Activated CD8-positive, alpha-beta memory T cell treated with anti-CD3 and anti-CD28 coated beads, Interleukin-2, amount 10 ng/mL, durations not matched to agents 7 days and 5 days (primary cell): Measurements from ENCODE around the gene HIF1A. TPM values are rescaled to one million over a fixed set of nuclear protein-coding genes. Genes with fewer than 3 reads are reported as not detected.

ENCODE experiments used
- ATAC-seq: fragments of 150-1000 bp; cut with Tn5 transposase; one replicate; pipeline ENCODE4 v1.10.0; 2021; ENCODE audit warnings: moderate library complexity
- CTCF ChIA-PET: fragments of 350-600 bp; sonication (Branson Sonifier 250); formaldehyde crosslinking; loops from one replicate; lab custom pipeline; 2021; ENCODE audit warnings: antibody characterized with exemption; lab: Charles Lee
- DNase-seq: peaks from one replicate; pipeline ENCODE4 v3.0.0-alpha.2; 2020
- H3K27ac Mint-ChIP-seq: one replicate; pipeline ENCODE4 v1.8.0; 2021; ENCODE audit warnings: mild to moderate bottlenecking, mixed read lengths
- H3K27me3 Mint-ChIP-seq: one replicate; pipeline ENCODE4 v1.8.0; 2021; ENCODE audit warnings: mixed read lengths
- H3K36me3 Mint-ChIP-seq: one replicate; pipeline ENCODE4 v1.8.0; 2021; ENCODE audit warnings: mild to moderate bottlenecking, mixed read lengths
- H3K4me1 Mint-ChIP-seq: one replicate; pipeline ENCODE4 v1.8.0; 2021; ENCODE audit warnings: mixed read lengths
- H3K4me3 Mint-ChIP-seq: one replicate; pipeline ENCODE4 v1.8.0; 2021; ENCODE audit warnings: mild to moderate bottlenecking, moderate library complexity, mixed read lengths
- H3K9me3 Mint-ChIP-seq: one replicate; pipeline ENCODE4 v1.8.0; 2022; ENCODE audit warnings: low read depth, mixed read lengths
- total RNA-seq, 2 experiments: library from RNA; stranded (reverse); gene quantifications; one replicate each; pipeline ENCODE4 v1.2.3, GENCODE V29; 2021

The HIF1A gene
- total RNA-seq, 2 experiments from 2014 or later, result 134 to 158 TPM

DNA sequence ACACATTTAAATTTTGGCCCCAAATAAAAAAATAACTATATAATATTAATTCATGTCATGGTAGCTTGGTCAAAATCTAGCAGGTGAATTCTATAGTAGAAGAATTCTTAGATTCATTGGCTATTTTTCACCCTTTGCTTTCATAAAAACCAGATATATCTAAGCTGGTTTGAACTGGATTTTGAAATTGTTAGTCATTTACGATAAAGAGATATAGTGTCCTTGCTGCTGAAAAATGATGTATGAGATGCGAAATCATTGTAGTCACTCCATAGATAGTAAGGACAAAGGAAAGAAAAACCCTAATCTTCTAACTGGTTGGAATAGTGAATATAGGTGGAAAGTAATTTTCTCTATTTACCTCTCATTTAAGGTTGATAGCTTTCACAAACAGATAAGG, 12.2 kb upstream of the HIF1A start:
- H3K27ac Mint-ChIP-seq, result no peak overlapping the region
- ATAC-seq (no peak), DNase-seq (no peak)
- peaks cover 8% of the 10 kb centered on the region for H3K4me1 Mint-ChIP-seq
- H3K4me3 Mint-ChIP-seq, result no peak overlapping the region
- CTCF ChIA-PET, result interaction anchor here (1.4 kb wide), 1 partner anchor 113 kb away, joined by 3 read pairs; no protein-coding TSS in a partner anchor
- H3K9me3 Mint-ChIP-seq, result no peaks in the 10 kb centered on the region
- H3K36me3 Mint-ChIP-seq, result peaks cover 7% of the 10 kb centered on the region
- peaks cover 13% of the 10 kb centered on the region for H3K27me3 Mint-ChIP-seq

DNA sequence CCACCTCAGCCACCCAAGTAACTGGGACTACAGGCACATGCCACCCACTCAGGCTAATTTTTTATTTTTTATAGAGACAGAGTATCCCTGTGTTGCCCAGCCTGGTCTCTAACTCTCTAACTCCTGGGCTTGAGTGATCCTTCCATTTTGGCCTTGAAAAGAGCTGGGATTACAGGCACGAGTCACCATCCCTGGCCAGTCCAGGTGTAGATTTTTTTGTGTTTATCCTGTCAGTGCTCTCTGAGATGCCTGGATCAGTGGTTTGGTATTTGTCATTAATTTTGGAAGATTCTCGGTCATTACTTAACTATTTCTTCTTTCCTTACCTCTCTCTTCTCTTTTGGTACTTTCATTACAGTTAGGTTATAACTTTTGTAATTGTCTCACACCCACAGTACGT, 5.3 kb upstream of the HIF1A start:
- DNase-seq, result no peak
- H3K4me1 Mint-ChIP-seq, result peaks cover 28% of the 10 kb centered on the region
- H3K27ac Mint-ChIP-seq, result no peak overlapping the region
- no peaks in the 10 kb centered on the region for H3K27me3 Mint-ChIP-seq
- ATAC-seq, result no peak
- H3K36me3 Mint-ChIP-seq, result peaks cover 24% of the 10 kb centered on the region
- no peak overlapping the region for H3K4me3 Mint-ChIP-seq
- CTCF ChIA-PET, result interaction anchor here (0.9 kb wide), 1 partner anchor 9 kb away, joined by 3 read pairs; no protein-coding TSS in a partner anchor
- peaks cover 2% of the 10 kb centered on the region for H3K9me3 Mint-ChIP-seq

DNA sequence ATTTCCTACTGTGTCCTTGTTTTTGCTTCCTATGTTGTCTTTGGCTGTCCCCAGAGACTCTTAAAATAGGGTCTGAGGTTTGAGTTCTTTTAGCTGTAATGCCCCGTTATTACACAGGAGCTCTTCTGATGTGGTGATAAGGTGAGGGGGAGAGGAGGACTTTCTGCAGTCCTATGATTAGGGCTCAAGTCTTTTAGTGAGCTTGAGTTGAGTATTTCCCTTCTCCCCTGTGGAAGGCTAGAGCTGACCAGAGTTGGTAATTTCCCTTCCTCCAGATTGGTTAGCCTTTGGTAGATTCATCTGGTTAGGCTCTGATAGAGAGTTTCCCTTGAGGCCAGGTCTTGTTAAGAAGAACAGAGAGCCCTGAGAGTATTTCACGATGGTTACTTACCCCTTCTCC, 4.3 kb upstream of the HIF1A start:
- DNase-seq, result no peak
- no peak overlapping the region for H3K4me3 Mint-ChIP-seq
- H3K27ac Mint-ChIP-seq, result no peak overlapping the region
- CTCF ChIA-PET, result interaction anchor here (0.6 to 1.2 kb wide), 4 partner anchors 22 to 147 kb away, joined by 3 read pairs; no protein-coding TSS in a partner anchor
- peaks cover 24% of the 10 kb centered on the region for H3K36me3 Mint-ChIP-seq
- H3K27me3 Mint-ChIP-seq, result no peaks in the 10 kb centered on the region
- no peak for ATAC-seq
- H3K9me3 Mint-ChIP-seq, result peaks cover 2% of the 10 kb centered on the region
- peaks cover 28% of the 10 kb centered on the region for H3K4me1 Mint-ChIP-seq

DNA sequence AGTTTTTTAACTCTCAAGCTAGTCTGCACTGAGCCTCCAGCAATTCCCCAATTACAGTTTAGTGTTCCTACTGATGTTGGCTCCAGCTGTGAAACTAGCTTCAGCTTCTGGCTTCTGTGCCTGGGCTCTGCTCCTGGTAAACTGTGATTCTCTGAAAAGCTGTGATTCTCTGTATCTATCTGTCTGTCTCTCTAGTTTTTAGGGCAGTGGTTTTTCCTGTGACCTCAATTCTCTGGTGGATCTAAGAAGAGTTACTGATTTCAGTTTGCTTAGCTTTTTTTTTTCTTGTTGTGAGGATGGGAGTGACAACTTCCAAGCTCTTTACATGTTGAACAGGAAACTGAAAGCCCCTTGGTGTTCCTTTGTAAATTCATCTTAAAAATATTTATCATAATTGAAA, 3.8 kb upstream of the HIF1A start:
- CTCF ChIA-PET, result interaction anchor here (0.6 to 1.2 kb wide), 4 partner anchors 23 to 146 kb away, joined by 3 read pairs; no protein-coding TSS in a partner anchor
- Mint-ChIP-seq H3K27ac (peak overlapping the region; percentile 19), H3K9me3 (peaks cover 2% of the 10 kb centered on the region), H3K36me3 (peaks cover 28% of the 10 kb centered on the region), H3K27me3 (no peaks in the 10 kb centered on the region), H3K4me3 (no peak overlapping the region), H3K4me1 (peaks cover 28% of the 10 kb centered on the region)
- DNase-seq (no peak), ATAC-seq (no peak)

DNA sequence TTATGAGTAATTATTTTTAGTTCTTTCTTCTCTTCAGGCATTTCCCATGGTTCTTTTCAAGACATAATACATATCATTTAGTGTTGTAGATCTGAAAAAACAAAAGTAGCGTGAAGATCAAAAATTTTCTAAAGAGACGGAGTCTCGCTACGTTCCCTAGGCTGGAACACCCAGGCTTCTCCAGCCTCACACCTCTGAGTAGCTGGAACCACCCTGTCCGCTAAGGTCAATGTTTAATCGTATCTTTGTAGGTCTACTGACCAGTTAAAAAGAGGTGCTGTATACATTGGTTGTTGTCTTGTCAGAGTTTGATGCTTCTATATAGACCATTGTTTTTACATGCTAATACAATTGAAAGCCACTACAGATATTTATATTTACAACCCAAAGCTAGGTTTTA, 1.3 kb upstream of the HIF1A start:
- DNase-seq (no peak), ATAC-seq (no peak)
- Mint-ChIP-seq H3K9me3 (peaks cover under 1% of the 10 kb centered on the region), H3K4me3 (peak overlapping the region; percentile 91), H3K27ac (no peak overlapping the region), H3K4me1 (peaks cover 35% of the 10 kb centered on the region), H3K27me3 (no peaks in the 10 kb centered on the region), H3K36me3 (peaks cover 41% of the 10 kb centered on the region)
- CTCF ChIA-PET, result interaction anchor here (0.9 to 2.5 kb wide), 5 partner anchors 13 to 114 kb away, joined by 3 to 8 read pairs (median 4); no protein-coding TSS in a partner anchor

DNA sequence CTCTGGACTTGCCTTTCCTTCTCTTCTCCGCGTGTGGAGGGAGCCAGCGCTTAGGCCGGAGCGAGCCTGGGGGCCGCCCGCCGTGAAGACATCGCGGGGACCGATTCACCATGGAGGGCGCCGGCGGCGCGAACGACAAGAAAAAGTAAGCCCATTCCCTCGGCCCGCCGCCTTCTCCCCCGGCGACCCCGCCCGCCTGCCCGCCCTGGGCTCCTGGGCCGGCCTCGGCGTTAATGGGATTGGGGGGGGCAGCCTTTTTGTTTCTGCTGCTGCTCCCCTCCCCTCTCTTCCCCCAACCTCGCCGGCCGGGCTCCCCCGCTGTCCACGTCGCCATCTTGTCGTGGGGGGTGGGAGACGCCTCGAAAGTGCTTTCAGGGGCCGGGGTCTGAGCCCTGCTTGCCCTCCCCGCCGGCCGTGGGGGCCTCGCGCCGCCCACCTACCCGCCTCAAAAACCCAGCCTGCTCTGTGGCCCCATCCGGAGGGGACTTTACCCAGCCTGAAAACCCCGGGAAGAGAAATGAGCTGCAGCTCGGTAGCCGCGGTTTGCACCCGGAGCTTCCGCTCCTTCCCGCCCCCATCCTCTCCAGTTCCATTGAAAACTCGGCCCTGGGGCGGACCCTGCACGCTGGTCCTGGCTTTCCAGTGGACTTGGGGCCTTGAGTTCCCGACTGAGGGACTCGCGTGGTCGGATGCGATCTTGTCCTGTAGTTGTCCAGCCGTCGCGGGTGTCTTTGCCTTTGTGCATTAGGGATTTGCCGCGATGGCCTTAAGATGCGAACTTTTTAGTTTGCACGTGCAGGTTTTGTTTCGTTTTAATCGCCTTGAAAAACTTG, 598 bp downstream of the HIF1A start:
- H3K36me3 Mint-ChIP-seq, result peaks cover 42% of the 10 kb centered on the region
- H3K4me3 Mint-ChIP-seq, result peak overlapping the region; percentile 91
- CTCF ChIA-PET, result interaction anchor here (0.7 to 1.5 kb wide), 4 partner anchors 10 to 33 kb away, joined by 3 to 5 read pairs (median 4); no protein-coding TSS in a partner anchor
- ATAC-seq (peak; percentile 9), DNase-seq (peak; percentile 74)
- H3K4me1 Mint-ChIP-seq, result peaks cover 48% of the 10 kb centered on the region
- no peaks in the 10 kb centered on the region for H3K9me3 Mint-ChIP-seq
- peak overlapping the region; percentile 96 for H3K27ac Mint-ChIP-seq
- no peaks in the 10 kb centered on the region for H3K27me3 Mint-ChIP-seq

DNA sequence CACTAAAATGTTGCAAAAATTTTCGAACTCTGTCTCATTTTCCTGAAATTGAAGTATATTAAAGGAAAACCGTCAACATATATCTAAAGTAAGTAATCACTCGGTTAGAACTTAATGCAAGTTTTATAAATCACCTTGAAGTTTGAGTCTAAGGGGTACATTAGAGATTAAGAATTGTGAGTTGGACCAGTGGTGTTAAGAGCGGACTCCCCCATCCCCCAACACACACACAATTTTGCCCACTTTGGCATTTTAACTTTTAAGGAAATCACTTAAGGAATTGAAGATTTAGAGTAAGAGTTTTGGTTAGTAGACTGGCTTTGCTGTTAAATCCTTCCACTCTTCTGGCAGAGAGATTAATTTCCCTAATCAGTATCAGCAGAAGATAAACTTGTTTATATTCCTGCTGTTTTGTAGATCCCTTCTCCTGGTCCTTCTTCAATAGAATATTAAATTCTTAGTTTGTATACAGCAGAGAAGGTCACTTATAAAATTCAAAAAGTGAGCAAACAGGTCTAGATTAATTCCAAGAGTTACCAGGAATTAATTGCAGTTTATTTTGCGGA, 1.5 kb downstream of the HIF1A start:
- peak overlapping the region; percentile 91 for H3K4me3 Mint-ChIP-seq
- no peaks in the 10 kb centered on the region for H3K27me3 Mint-ChIP-seq
- ATAC-seq, result no peak
- peaks cover 44% of the 10 kb centered on the region for H3K36me3 Mint-ChIP-seq
- peaks cover 44% of the 10 kb centered on the region for H3K4me1 Mint-ChIP-seq
- DNase-seq, result no peak
- CTCF ChIA-PET, result no interaction called here
- H3K27ac Mint-ChIP-seq, result peak overlapping the region; percentile 96
- no peaks in the 10 kb centered on the region for H3K9me3 Mint-ChIP-seq

DNA sequence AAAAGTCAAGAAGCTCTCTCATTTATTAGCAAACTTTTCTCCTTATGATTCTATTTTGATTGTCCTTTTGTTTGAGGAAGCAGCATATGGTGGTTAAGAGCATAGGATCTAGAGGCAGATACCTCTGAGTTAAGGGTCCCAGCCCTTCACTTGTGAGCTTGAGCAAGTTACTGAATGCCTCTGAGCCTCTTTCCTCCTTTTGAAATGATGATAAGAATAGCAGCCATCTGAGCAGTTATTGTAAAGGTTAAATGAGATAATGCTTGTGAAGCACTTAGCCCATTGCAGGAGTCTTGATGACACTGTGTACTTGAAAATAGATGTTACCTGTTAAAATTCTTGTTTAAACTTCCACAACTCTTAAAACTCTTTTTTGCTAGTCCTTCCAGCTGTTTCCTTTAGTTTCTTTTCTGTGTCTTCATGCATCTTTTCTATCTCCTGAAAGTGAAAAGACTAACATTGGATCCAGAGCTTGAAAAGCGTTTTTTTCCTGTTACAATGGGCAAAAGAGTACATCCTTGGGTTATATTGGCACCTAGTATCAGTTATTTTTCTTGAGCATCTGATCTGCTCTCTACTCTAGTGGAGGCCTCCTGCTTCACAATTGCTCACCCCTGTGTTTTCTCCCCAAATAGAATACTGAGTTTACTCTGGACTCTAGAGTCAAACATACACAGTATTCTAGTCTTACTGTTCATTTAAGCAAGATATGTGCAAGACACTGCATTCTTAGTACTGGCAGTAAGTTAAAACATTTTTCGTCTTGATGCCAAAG, 3.1 kb downstream of the HIF1A start:
- peaks cover 48% of the 10 kb centered on the region for H3K4me1 Mint-ChIP-seq

DNA sequence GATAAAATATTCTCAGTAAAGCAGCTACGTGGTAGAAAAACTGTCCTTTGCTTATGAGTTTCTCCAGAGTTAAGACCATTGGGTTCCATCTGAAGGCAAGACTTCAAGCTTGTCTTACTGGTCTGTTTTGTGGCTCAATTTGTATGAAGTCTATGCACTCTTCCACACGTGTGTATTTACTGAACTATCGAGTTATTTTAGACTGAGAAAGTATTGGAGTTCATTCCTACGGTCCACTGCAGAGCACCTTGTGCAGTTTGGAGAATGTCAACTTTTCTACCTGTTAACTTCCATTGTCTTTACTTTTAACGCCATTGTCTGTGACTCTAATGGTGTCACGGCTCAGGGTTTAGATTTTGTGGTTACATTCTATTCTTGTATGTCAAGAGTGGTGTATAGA, 3.7 kb downstream of the HIF1A start:
- H3K4me3 Mint-ChIP-seq, result peak overlapping the region; percentile 91
- H3K27me3 Mint-ChIP-seq, result no peaks in the 10 kb centered on the region
- peaks cover 51% of the 10 kb centered on the region for H3K4me1 Mint-ChIP-seq
- CTCF ChIA-PET, result interaction anchor here (1.1 to 1.9 kb wide), 10 partner anchors 9 to 418 kb away, joined by 3 to 5 read pairs (median 4); partner anchors contain the start of gene TMEM30B
- no peaks in the 10 kb centered on the region for H3K9me3 Mint-ChIP-seq
- DNase-seq, result no peak
- peak overlapping the region; percentile 80 for H3K27ac Mint-ChIP-seq
- H3K36me3 Mint-ChIP-seq, result peaks cover 44% of the 10 kb centered on the region
- no peak for ATAC-seq

More for the DNA sequence above, 3.1 kb downstream of the HIF1A start:
- DNase-seq (no peak), ATAC-seq (no peak)
- no peaks in the 10 kb centered on the region for H3K27me3 Mint-ChIP-seq
- H3K36me3 Mint-ChIP-seq, result peaks cover 44% of the 10 kb centered on the region
- H3K27ac Mint-ChIP-seq, result peak overlapping the region; percentile 80
- no peaks in the 10 kb centered on the region for H3K9me3 Mint-ChIP-seq
- CTCF ChIA-PET, result interaction anchor here (0.9 to 1.9 kb wide), 13 partner anchors 8 to 417 kb away, joined by 3 to 5 read pairs (median 3); partner anchors contain the start of gene TMEM30B
- H3K4me3 Mint-ChIP-seq, result peak overlapping the region; percentile 91

DNA sequence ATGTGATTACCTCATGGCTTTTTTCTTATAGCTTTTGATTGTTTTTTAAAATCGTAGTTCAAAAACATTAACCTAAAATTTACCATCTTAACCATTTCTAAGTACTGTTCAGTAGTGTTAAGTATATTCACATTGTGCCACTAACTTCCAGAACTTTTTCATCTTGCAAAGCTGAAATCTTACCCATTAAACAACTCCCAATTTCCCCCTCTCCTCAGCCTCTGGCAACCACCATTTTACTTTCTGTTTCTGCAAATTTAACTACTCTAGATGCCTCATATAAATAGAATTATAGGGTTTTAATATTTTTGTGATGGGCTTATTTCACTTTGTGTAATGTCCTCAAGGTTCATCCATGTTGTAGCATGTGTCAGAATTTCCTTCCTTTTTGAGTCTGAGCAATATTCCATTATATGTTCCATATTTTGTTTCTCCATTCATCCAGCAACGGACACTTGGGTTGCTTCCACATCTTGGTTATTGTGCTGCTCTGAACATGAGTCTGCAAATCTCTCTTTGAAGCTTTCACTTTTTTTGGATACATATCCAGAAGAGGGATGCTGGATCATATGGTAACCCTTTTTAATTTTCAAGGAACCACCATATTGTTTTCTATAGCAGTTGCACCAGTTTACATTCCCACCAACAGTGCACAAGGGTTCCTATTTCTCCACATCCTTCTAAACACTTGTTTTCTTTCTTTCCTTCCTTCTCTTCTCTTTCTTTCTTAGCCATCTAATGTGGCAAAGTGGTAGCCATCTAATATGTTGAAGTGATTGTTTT, 5.0 kb downstream of the HIF1A start:
- peaks cover 47% of the 10 kb centered on the region for H3K36me3 Mint-ChIP-seq
- ATAC-seq (no peak), DNase-seq (no peak)
- no peaks in the 10 kb centered on the region for H3K9me3 Mint-ChIP-seq
- no peaks in the 10 kb centered on the region for H3K27me3 Mint-ChIP-seq
- CTCF ChIA-PET, result interaction anchor here (0.8 to 1.8 kb wide), 2 partner anchors 28 to 404 kb away, joined by 3 to 4 read pairs; no protein-coding TSS in a partner anchor
- peaks cover 55% of the 10 kb centered on the region for H3K4me1 Mint-ChIP-seq
- peak overlapping the region; percentile 91 for H3K4me3 Mint-ChIP-seq
- peak overlapping the region; percentile 64 for H3K27ac Mint-ChIP-seq

DNA sequence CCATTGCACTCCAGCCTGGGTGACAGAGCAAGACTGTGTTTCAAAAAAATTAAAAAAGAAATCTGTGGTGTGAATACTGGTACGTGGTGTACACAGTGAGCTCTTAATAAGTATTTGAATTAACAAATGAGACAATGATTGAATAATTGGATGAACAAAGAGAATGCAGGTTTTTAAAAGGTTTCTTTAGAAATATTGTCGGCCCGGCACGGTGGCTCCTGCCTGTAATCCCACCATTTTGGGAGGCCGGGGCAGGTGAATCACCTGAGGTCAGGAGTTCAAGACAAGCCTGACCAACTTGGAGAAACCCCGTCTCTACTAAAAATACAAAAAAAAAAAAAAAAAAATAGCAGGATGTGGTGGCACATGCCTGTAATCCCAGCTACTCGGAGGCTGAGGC, 6.6 kb downstream of the HIF1A start:
- CTCF ChIA-PET, result interaction anchor here (1.1 kb wide), 1 partner anchor 421 kb away, joined by 3 read pairs; the partner anchor contains the start of gene TMEM30B
- no peaks in the 10 kb centered on the region for H3K27me3 Mint-ChIP-seq
- H3K4me3 Mint-ChIP-seq, result peak overlapping the region; percentile 42
- no peaks in the 10 kb centered on the region for H3K9me3 Mint-ChIP-seq
- DNase-seq (no peak), ATAC-seq (no peak)
- peaks cover 48% of the 10 kb centered on the region for H3K36me3 Mint-ChIP-seq
- H3K4me1 Mint-ChIP-seq, result peaks cover 69% of the 10 kb centered on the region
- H3K27ac Mint-ChIP-seq, result no peak overlapping the region
